GM12878 (cell line): ENCODE data around the gene CDH8. TPM values are rescaled to one million over a fixed set of nuclear protein-coding genes. Genes with fewer than 3 reads are reported as not detected.

ENCODE experiments used
- ATAC-seq: fragments of 200-7000 bp; cut with Tn5 transposase; 3 replicates; pipeline ENCODE4 v1.9.1; 2020; ENCODE audit warnings: mild to moderate bottlenecking, moderate library complexity
- BruUV-seq: library from RNA; stranded (reverse); fragments of 400-500 nt; replicated peaks from 2 replicates; lab custom pipeline; 2021; lab: Mats Ljungman, UMichigan
- CTCF ChIA-PET: fragments of 300-600 bp; sonication (Branson Sonifier 250); formaldehyde crosslinking; extraction: SDS; loops from one replicate; lab custom pipeline; 2021; ENCODE audit warnings: inconsistent platforms; lab: Yijun Ruan, JAX
- POLR2A ChIA-PET: fragments of 350-600 bp; formaldehyde crosslinking; extraction: SDS; loops from one replicate; lab custom pipeline; 2021; ENCODE audit warnings: inconsistent platforms; lab: Charles Lee
- RAD21 ChIA-PET: fragments of 300-600 bp; sonication (Branson Sonifier 250); formaldehyde crosslinking; loops from one replicate; lab custom pipeline; 2023; ENCODE audit warnings: antibody characterized with exemption; ENCODE audit not compliant: unreplicated experiment; lab: Charles Lee
- SMC1A ChIA-PET: fragments of 300-600 bp; sonication (Branson Sonifier 250); formaldehyde crosslinking; loops from one replicate; lab custom pipeline; 2023; ENCODE audit not compliant: unreplicated experiment, uncharacterized antibody; lab: Charles Lee
- DNase-seq: peaks from one replicate; pipeline ENCODE4 v3.0.0-alpha.2; 2011; ENCODE audit warnings: low read depth, low spot score
- FAIRE-seq: peaks from 3 replicates; lab custom pipeline; 2011; peaks lifted over from hg19 to GRCh38; lab: Jason Lieb, UNC
- H2AFZ ChIP-seq: 2 replicates; pipeline ENCODE4 v1.6.0; 2011; ENCODE audit warnings: low read depth, low read length, control low read depth; ENCODE audit not compliant: control insufficient read depth
- H3K27ac ChIP-seq: 2 replicates; pipeline ENCODE4 v1.5.1; 2011; ENCODE audit warnings: control low read depth; ENCODE audit not compliant: control insufficient read depth, insufficient read depth
- H3K27me3 ChIP-seq, 2 experiments: replicated peaks in 1 of 2; 2 replicates each; pipeline versions ENCODE4 v1.6.0 to v1.6.1; 2011; ENCODE audit warnings: low read length in 1 of 2; ENCODE audit not compliant: control insufficient read depth in 2 of 2, insufficient read depth in 2 of 2
- H3K36me3 ChIP-seq, 2 experiments: 2 replicates each; pipeline ENCODE4 v1.5.1; 2011; ENCODE audit warnings: low read length in 1 of 2; ENCODE audit not compliant: control insufficient read depth in 2 of 2, insufficient read depth in 2 of 2
- H3K4me1 ChIP-seq: 2 replicates; pipeline ENCODE4 v1.6.1; 2011; ENCODE audit warnings: mild to moderate bottlenecking, low read length, moderate library complexity, mixed read lengths; ENCODE audit not compliant: control insufficient read depth, insufficient read depth
- H3K4me2 ChIP-seq: 2 replicates; pipeline ENCODE4 v1.6.0; 2011; ENCODE audit warnings: control low read depth; ENCODE audit not compliant: control insufficient read depth, insufficient read depth
- H3K4me3 ChIP-seq: fragments of 200-600 bp; sonication (generic); 2 replicates; pipeline ENCODE4 v1.5.1; 2016
- H3K79me2 ChIP-seq: 2 replicates; pipeline ENCODE4 v1.6.0; 2011; ENCODE audit warnings: low read length; ENCODE audit not compliant: control insufficient read depth, insufficient read depth
- H3K9ac ChIP-seq: 2 replicates; pipeline ENCODE4 v1.8.0; 2011; ENCODE audit warnings: low read length, control low read depth, mixed read lengths; ENCODE audit not compliant: control insufficient read depth, insufficient read depth
- H3K9me3 ChIP-seq: replicated peaks from 3 replicates; pipeline ENCODE4 v1.5.1; 2011; ENCODE audit warnings: mild to moderate bottlenecking, low read length; ENCODE audit not compliant: control insufficient read depth, insufficient read depth
- H4K20me1 ChIP-seq: 2 replicates; pipeline ENCODE4 v1.6.0; 2011; ENCODE audit not compliant: control insufficient read depth, insufficient read depth
- MEF2A ChIP-seq: IDR thresholded peaks from 2 replicates; pipeline ENCODE4 v1.6.1; 2011; ENCODE audit warnings: low read depth, mild to moderate bottlenecking, low read length, moderate library complexity; ENCODE audit not compliant: insufficient read depth
- MTA3 ChIP-seq: IDR thresholded peaks from 2 replicates; pipeline ENCODE4 v1.6.1; 2012; ENCODE audit warnings: low read length, inconsistent platforms, borderline replicate concordance
- PML ChIP-seq: IDR thresholded peaks from 2 replicates; pipeline ENCODE4 v1.6.1; 2012; ENCODE audit warnings: low read length, inconsistent platforms
- POLR2AphosphoS2 ChIP-seq: IDR thresholded peaks from 2 replicates; pipeline ENCODE4 v1.6.1; 2011; ENCODE audit warnings: low read depth, mild to moderate bottlenecking, low read length, improper control_type of control experiment, moderate library complexity
- TCF7 ChIP-seq: IDR thresholded peaks from 2 replicates; pipeline ENCODE4 v1.6.1; 2014; ENCODE audit warnings: antibody characterized with exemption, borderline replicate concordance
- ZNF207 ChIP-seq: fragments of 450-650 bp; IDR thresholded peaks from 2 replicates; pipeline ENCODE4 v1.6.1; 2014; ENCODE audit warnings: antibody characterized with exemption, mild to moderate bottlenecking, borderline replicate concordance
- in situ Hi-C: fragments of 300-500 bp; cut with MboI; formaldehyde crosslinking; loops from 9 replicates; pipeline ENCODE4 v1.14.3; 2018; ENCODE audit warnings: mixed read lengths
- intact Hi-C: fragments of 100-400 bp; cut with micrococcal nuclease; formaldehyde crosslinking; loops from one replicate; pipeline ENCODE4 v1.14.2; 2022; ENCODE audit not compliant: unreplicated experiment
- polyA plus RNA-seq, 11 experiments: library from polyadenylated mRNA; depleted of rRNA in 4 of 11; unstranded in 6 of 11; stranded (reverse) in 5 of 11; fragments of >200 nt; fragmentation: Nextera tagmentation in 4 of 11; fragmentation: Illumina TruSeq in 1 of 11; extraction: Ambion mirVana in 4 of 11; extraction: Trizol in 1 of 11; gene quantifications; 1 replicate in 1 of 11; 2 replicates in 10 of 11; pipeline versions ENCODE4 v1.2.1 to v1.2.3, GENCODE V29; 2011 to 2016; ENCODE audit warnings: inconsistent platforms in 2 of 11, missing spikeins in 2 of 11, low read depth in 1 of 11
- total RNA-seq, 4 experiments: library from RNA; depleted of rRNA in 3 of 4; stranded (reverse); fragments of >200 nt in 3 of 4; fragmentation: Illumina TruSeq in 1 of 4; extraction: Trizol in 1 of 4; gene quantifications; 2 replicates each; pipeline versions ENCODE4 v1.2.1 to v1.2.3, GENCODE V29; 2013 to 2021
- TF ChIP-seq, protein P1 (sequence below), 3 experiments: IDR thresholded peaks in 2 of 3; conservative IDR thresholded peaks in 1 of 3; 2 replicates each; pipeline ENCODE4 v1.5.1; 2011; ENCODE audit warnings: low read depth in 3 of 3, low read length in 3 of 3, mild to moderate bottlenecking in 3 of 3, control low read depth in 2 of 3, moderate library complexity in 2 of 3, inconsistent platforms in 1 of 3, mixed read lengths in 1 of 3; ENCODE audit not compliant: control insufficient read depth in 2 of 3, insufficient read depth in 1 of 3; ENCODE audit errors: extremely low read depth in 1 of 3
- TF ChIP-seq, protein P2 (sequence below): fragments of 450-650 bp; IDR thresholded peaks from 2 replicates; pipeline ENCODE4 v1.6.1; 2017; ENCODE audit warnings: mild to moderate bottlenecking, moderate library complexity

CDH8 gene
- total and polyA plus RNA-seq, 10 of the 15 experiments (the other 5 are each of a cell fraction or from before 2014, with no cell fraction given): 0.13 to 0.68 (median 0.25) TPM; not detected in 3

DNA sequence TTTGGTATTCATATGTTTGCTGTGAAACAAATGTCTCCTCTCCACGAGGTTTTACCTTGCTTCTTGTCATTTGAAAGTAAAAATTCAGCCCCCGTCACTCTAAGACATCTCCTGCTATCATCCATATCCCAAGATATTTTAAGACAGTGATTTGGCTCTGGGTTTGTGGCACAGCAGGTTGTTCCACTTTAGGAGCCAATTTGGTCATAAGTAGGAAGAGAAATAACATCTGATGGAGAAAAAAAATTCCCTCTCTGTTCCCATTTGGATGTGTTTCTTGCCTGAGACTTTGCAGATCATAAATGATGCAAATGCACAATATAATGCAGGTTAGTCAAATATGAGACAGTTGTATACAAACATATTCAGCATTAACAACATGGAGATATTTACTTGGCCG lies 309.5 kb downstream of the CDH8 start (continued):
- TF ChIP-seq, protein P1, sequence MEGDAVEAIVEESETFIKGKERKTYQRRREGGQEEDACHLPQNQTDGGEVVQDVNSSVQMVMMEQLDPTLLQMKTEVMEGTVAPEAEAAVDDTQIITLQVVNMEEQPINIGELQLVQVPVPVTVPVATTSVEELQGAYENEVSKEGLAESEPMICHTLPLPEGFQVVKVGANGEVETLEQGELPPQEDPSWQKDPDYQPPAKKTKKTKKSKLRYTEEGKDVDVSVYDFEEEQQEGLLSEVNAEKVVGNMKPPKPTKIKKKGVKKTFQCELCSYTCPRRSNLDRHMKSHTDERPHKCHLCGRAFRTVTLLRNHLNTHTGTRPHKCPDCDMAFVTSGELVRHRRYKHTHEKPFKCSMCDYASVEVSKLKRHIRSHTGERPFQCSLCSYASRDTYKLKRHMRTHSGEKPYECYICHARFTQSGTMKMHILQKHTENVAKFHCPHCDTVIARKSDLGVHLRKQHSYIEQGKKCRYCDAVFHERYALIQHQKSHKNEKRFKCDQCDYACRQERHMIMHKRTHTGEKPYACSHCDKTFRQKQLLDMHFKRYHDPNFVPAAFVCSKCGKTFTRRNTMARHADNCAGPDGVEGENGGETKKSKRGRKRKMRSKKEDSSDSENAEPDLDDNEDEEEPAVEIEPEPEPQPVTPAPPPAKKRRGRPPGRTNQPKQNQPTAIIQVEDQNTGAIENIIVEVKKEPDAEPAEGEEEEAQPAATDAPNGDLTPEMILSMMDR (IDR thresholded peaks at IDR 0.05 in 2 of 3, conservative IDR thresholded peaks at IDR 0.05 in 1 of 3; ENCODE audit: control insufficient read depth in 2 of 3, extremely low read depth in 1 of 3, insufficient read depth in 1 of 3, low read depth in 3 of 3, low read length in 3 of 3): no peak
- TF ChIP-seq TCF7: no peak
- no peak for TF ChIP-seq POLR2AphosphoS2
- TF ChIP-seq, protein P2, sequence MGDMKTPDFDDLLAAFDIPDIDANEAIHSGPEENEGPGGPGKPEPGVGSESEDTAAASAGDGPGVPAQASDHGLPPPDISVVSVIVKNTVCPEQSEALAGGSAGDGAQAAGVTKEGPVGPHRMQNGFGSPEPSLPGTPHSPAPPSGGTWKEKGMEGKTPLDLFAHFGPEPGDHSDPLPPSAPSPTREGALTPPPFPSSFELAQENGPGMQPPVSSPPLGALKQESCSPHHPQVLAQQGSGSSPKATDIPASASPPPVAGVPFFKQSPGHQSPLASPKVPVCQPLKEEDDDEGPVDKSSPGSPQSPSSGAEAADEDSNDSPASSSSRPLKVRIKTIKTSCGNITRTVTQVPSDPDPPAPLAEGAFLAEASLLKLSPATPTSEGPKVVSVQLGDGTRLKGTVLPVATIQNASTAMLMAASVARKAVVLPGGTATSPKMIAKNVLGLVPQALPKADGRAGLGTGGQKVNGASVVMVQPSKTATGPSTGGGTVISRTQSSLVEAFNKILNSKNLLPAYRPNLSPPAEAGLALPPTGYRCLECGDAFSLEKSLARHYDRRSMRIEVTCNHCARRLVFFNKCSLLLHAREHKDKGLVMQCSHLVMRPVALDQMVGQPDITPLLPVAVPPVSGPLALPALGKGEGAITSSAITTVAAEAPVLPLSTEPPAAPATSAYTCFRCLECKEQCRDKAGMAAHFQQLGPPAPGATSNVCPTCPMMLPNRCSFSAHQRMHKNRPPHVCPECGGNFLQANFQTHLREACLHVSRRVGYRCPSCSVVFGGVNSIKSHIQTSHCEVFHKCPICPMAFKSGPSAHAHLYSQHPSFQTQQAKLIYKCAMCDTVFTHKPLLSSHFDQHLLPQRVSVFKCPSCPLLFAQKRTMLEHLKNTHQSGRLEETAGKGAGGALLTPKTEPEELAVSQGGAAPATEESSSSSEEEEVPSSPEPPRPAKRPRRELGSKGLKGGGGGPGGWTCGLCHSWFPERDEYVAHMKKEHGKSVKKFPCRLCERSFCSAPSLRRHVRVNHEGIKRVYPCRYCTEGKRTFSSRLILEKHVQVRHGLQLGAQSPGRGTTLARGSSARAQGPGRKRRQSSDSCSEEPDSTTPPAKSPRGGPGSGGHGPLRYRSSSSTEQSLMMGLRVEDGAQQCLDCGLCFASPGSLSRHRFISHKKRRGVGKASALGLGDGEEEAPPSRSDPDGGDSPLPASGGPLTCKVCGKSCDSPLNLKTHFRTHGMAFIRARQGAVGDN: no peak

DNA sequence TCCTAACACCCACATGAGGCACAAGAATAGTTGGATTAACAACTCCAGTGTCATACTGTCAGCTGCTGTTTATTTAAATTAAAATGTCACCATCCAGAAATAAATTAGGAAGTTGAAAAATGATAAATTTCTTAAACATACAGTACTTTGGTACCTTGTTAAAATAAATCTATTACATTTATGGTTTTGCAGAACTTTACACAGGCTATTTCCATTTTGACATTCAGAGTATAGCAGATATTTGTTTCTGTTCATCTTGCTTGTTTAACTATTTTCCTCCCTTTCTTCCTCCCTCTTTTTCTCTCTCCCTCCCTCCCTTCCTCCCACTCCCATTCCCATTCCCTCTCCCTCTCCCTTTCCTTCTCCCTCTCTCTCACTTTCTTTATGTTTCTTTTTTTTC lies 310.1 kb downstream of the CDH8 start:
- SMC1A ChIA-PET: no interaction called here
- no peak for ATAC-seq

More for the DNA sequence above, 310.1 kb downstream of the CDH8 start:
- H3K36me3 ChIP-seq: no peaks in the 10 kb centered on the region
- ChIA-PET POLR2A (no interaction called here), RAD21 (no interaction called here), CTCF (no interaction called here)
- no peaks in the 10 kb centered on the region for H4K20me1 ChIP-seq
- FAIRE-seq (no peak), DNase-seq (no peak)
- in situ Hi-C loops (no loop called here), intact Hi-C loops (no loop called here)
- TF ChIP-seq PML: no peak
- TF ChIP-seq, protein P1 (IDR thresholded peaks at IDR 0.05 in 2 of 3, conservative IDR thresholded peaks at IDR 0.05 in 1 of 3; ENCODE audit: control insufficient read depth in 2 of 3, extremely low read depth in 1 of 3, insufficient read depth in 1 of 3, low read depth in 3 of 3, low read length in 3 of 3): no peak
- no peak for TF ChIP-seq ZNF207
- no peak for TF ChIP-seq MTA3
- no peak for TF ChIP-seq MEF2A
- no peaks in the 10 kb centered on the region for H3K79me2 ChIP-seq
- no peak overlapping the region for H3K4me2 ChIP-seq
- no peaks in the 10 kb centered on the region for H3K27me3 ChIP-seq
- no peak overlapping the region for H3K9ac ChIP-seq
- no TSS peak for BruUV-seq
- H2AFZ ChIP-seq: no peak overlapping the region
- no peak overlapping the region for H3K27ac ChIP-seq
- no peaks in the 10 kb centered on the region for H3K4me1 ChIP-seq
- H3K9me3 ChIP-seq: no peaks in the 10 kb centered on the region
- no peak overlapping the region for H3K4me3 ChIP-seq
